ENCODE data around the gene EGR4.

DNA sequence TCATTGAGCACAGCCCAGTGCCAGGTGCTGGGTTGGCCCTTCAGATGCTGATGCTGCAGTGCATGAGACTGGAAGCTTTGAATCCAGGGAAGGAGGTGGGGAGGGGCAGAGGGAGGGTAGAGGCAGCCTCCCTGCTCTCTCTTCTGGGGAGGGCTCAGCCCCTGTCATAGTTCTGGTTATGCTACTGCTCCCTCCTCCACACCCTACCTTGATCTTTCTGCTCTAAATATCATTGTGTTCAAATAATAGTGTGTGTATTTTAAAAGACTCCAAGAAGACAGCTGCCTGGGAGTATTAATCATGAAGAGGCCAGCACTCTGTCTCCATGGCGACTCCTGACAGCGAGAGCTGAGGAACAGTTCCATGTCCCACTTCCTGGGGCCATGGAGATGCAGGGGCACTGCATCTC is 3.8 kb upstream of the EGR4 start:
- TF ChIP-seq TAF1 (conservative IDR thresholded peaks at IDR 0.05) (no peak), RAD21 (IDR thresholded peaks at IDR 0.05) (no peak)
- TF ChIP-seq, protein P1, sequence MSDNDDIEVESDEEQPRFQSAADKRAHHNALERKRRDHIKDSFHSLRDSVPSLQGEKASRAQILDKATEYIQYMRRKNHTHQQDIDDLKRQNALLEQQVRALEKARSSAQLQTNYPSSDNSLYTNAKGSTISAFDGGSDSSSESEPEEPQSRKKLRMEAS (IDR thresholded peaks at IDR 0.05) = no peak

Measured in liver (tissue), 2 donors.